Rectal smooth muscle tissue (tissue), 1 donor: Measurements from ENCODE around the gene IL1RAPL2.

ENCODE experiments used
- H3K27ac ChIP-seq: one replicate; pipeline ENCODE4 v1.7.0; 2013; ENCODE audit warnings: low read depth, low read length, inconsistent platforms
- H3K27me3 ChIP-seq: one replicate; pipeline ENCODE4 v1.7.0; 2013; ENCODE audit warnings: low read length; ENCODE audit not compliant: control insufficient read depth, insufficient read depth
- H3K36me3 ChIP-seq: one replicate; pipeline ENCODE4 v1.7.0; 2013; ENCODE audit warnings: low read length; ENCODE audit not compliant: control insufficient read depth, insufficient read depth
- H3K4me1 ChIP-seq: one replicate; pipeline ENCODE4 v1.7.0; 2013; ENCODE audit warnings: low read length; ENCODE audit not compliant: control insufficient read depth, insufficient read depth
- H3K4me3 ChIP-seq: one replicate; pipeline ENCODE4 v1.7.0; 2013; ENCODE audit warnings: low read length
- H3K9ac ChIP-seq: one replicate; pipeline ENCODE4 v1.7.0; 2013; ENCODE audit warnings: low read length

IL1RAPL2 gene

GRCh38 chrX:105618393-105619101 is 1052.5 kb downstream of the IL1RAPL2 start:
- H3K4me1 ChIP-seq, result no peaks in the 10 kb centered on the region

GRCh38 chrX:105634180-105634579 is 1068.2 kb downstream of the IL1RAPL2 start:
- no peak overlapping the region for H3K9ac ChIP-seq
- no peaks in the 10 kb centered on the region for H3K36me3 ChIP-seq
- no peaks in the 10 kb centered on the region for H3K4me1 ChIP-seq
- H3K27ac ChIP-seq, result no peak overlapping the region
- no peak overlapping the region for H3K4me3 ChIP-seq
- no peaks in the 10 kb centered on the region for H3K27me3 ChIP-seq

More at GRCh38 chrX:105618393-105619101, 1052.5 kb downstream of the IL1RAPL2 start:
- H3K4me3 ChIP-seq, result no peak overlapping the region
- no peak overlapping the region for H3K9ac ChIP-seq
- H3K36me3 ChIP-seq, result no peaks in the 10 kb centered on the region
- H3K27ac ChIP-seq, result no peak overlapping the region
- no peaks in the 10 kb centered on the region for H3K27me3 ChIP-seq

GRCh38 chrX:105635794-105636193 is 1069.8 kb downstream of the IL1RAPL2 start:
- Histone ChIP-seq H3K4me3 (no peak overlapping the region), H3K27ac (no peak overlapping the region), H3K36me3 (no peaks in the 10 kb centered on the region), H3K4me1 (no peaks in the 10 kb centered on the region), H3K27me3 (no peaks in the 10 kb centered on the region), H3K9ac (no peak overlapping the region)

GRCh38 chrX:105636667-105637066 is 1070.7 kb downstream of the IL1RAPL2 start:
- Histone ChIP-seq H3K36me3 (no peaks in the 10 kb centered on the region), H3K4me3 (no peak overlapping the region), H3K27ac (no peak overlapping the region), H3K27me3 (no peaks in the 10 kb centered on the region), H3K4me1 (no peaks in the 10 kb centered on the region), H3K9ac (no peak overlapping the region)

- Histone ChIP-seq H3K36me3 (no peaks in the 10 kb centered on the region), H3K27me3 (no peaks in the 10 kb centered on the region), H3K27ac (no peak overlapping the region), H3K9ac (no peak overlapping the region), H3K4me1 (no peaks in the 10 kb centered on the region), H3K4me3 (no peak overlapping the region)
Measured at GRCh38 chrX:105645667-105646357, 1079.8 kb downstream of the IL1RAPL2 start.

GRCh38 chrX:105646592-105647372 is 1080.8 kb downstream of the IL1RAPL2 start:
- no peaks in the 10 kb centered on the region for H3K27me3 ChIP-seq
- H3K4me3 ChIP-seq, result no peak overlapping the region
- H3K27ac ChIP-seq, result no peak overlapping the region
- H3K4me1 ChIP-seq, result no peaks in the 10 kb centered on the region
- H3K9ac ChIP-seq, result no peak overlapping the region
- no peaks in the 10 kb centered on the region for H3K36me3 ChIP-seq

- Histone ChIP-seq H3K27me3 (no peaks in the 10 kb centered on the region), H3K36me3 (no peaks in the 10 kb centered on the region), H3K9ac (no peak overlapping the region), H3K4me1 (no peaks in the 10 kb centered on the region), H3K4me3 (no peak overlapping the region), H3K27ac (no peak overlapping the region)
Measured at GRCh38 chrX:105647749-105648148, 1081.8 kb downstream of the IL1RAPL2 start.

GRCh38 chrX:105648732-105649131 is 1082.7 kb downstream of the IL1RAPL2 start:
- no peaks in the 10 kb centered on the region for H3K4me1 ChIP-seq
- H3K9ac ChIP-seq, result no peak overlapping the region
- H3K27me3 ChIP-seq, result no peaks in the 10 kb centered on the region
- no peak overlapping the region for H3K27ac ChIP-seq
- no peak overlapping the region for H3K4me3 ChIP-seq
- no peaks in the 10 kb centered on the region for H3K36me3 ChIP-seq

GRCh38 chrX:105650577-105650976 is 1084.6 kb downstream of the IL1RAPL2 start:
- Histone ChIP-seq H3K27ac (no peak overlapping the region), H3K27me3 (no peaks in the 10 kb centered on the region), H3K9ac (no peak overlapping the region), H3K4me3 (no peak overlapping the region), H3K4me1 (no peaks in the 10 kb centered on the region), H3K36me3 (no peaks in the 10 kb centered on the region)

- no peaks in the 10 kb centered on the region for H3K36me3 ChIP-seq
- H3K27me3 ChIP-seq, result no peaks in the 10 kb centered on the region
- no peak overlapping the region for H3K4me3 ChIP-seq
- H3K4me1 ChIP-seq, result no peaks in the 10 kb centered on the region
- H3K9ac ChIP-seq, result no peak overlapping the region
- no peak overlapping the region for H3K27ac ChIP-seq
Measured at GRCh38 chrX:105650986-105651385, 1085.0 kb downstream of the IL1RAPL2 start.

GRCh38 chrX:105653891-105654290 is 1087.9 kb downstream of the IL1RAPL2 start:
- H3K4me3 ChIP-seq, result no peak overlapping the region

GRCh38 chrX:105658136-105658535 is 1092.1 kb downstream of the IL1RAPL2 start:
- no peak overlapping the region for H3K4me3 ChIP-seq
- no peaks in the 10 kb centered on the region for H3K4me1 ChIP-seq
- H3K27ac ChIP-seq, result no peak overlapping the region
- no peaks in the 10 kb centered on the region for H3K27me3 ChIP-seq
- no peaks in the 10 kb centered on the region for H3K36me3 ChIP-seq
- no peak overlapping the region for H3K9ac ChIP-seq

More at GRCh38 chrX:105653891-105654290, 1087.9 kb downstream of the IL1RAPL2 start:
- Histone ChIP-seq H3K27me3 (no peaks in the 10 kb centered on the region), H3K27ac (no peak overlapping the region), H3K9ac (no peak overlapping the region), H3K4me1 (no peaks in the 10 kb centered on the region), H3K36me3 (no peaks in the 10 kb centered on the region)
